ENCODE data around the gene BRK1. TPM values are rescaled to one million over a fixed set of nuclear protein-coding genes. Genes with fewer than 3 reads are reported as not detected.

The BRK1 gene
- total and polyA plus RNA-seq, 9 of the 15 experiments (the other 6 are each of a cell fraction or from before 2014, with no cell fraction given) = 105 to 634 (median 250) TPM

- TF ChIP-seq ZNF445 (CRISPR knock-in tag; IDR thresholded peaks at IDR 0.05; ENCODE audit: low read depth) (0 out of 2 replicates have a peak, but pooled peaks have one; percentile 15), ZKSCAN1 (IDR thresholded peaks at IDR 0.05; ENCODE audit: low read depth, low read length) (peak; percentile 100), BRD9 (IDR thresholded peaks at IDR 0.05; ENCODE audit: low read depth, partially characterized antibody) (peak; percentile 43), TRIM28 (IDR thresholded peaks at IDR 0.05) (0 out of 2 replicates have a peak, but pooled peaks have one; percentile 61), FOXJ3 (CRISPR knock-in tag; IDR thresholded peaks at IDR 0.05) (no peak), SMARCA4 (IDR thresholded peaks at IDR 0.05) (0 out of 2 replicates have a peak, but pooled peaks have one; percentile 23), HOXB6 (CRISPR knock-in tag; IDR thresholded peaks at IDR 0.05; ENCODE audit: borderline replicate concordance) (no peak), ZBTB33 (CRISPR knock-in tag; IDR thresholded peaks at IDR 0.05) (peak; percentile 99), HDAC2 (IDR thresholded peaks at IDR 0.05) (peak; percentile 47; the same call in 1 of the 2 replicates), ADNP (tag; IDR thresholded peaks at IDR 0.05) (peak; percentile 63; the same call in 1 of the 2 replicates), ZNF41 (CRISPR knock-in tag; conservative IDR thresholded peaks at IDR 0.05) (0 out of 2 replicates have a peak, but pooled peaks have one; percentile 11), IRF9 (tag; IDR thresholded peaks at IDR 0.05) (peak; percentile 35; the same call in 1 of the 2 replicates), FOXK2 (conservative IDR thresholded peaks at IDR 0.05 in 1 of 2, IDR thresholded peaks at IDR 0.05 in 1 of 2; ENCODE audit: low read depth in 2 of 2) (0 out of 4 replicates have a peak, but pooled peaks of 1 of the 2 experiments have one; percentile 29), THRAP3 (IDR thresholded peaks at IDR 0.05; ENCODE audit: borderline replicate concordance) (peak; percentile 99), MLLT1 (IDR thresholded peaks at IDR 0.05) (peak in 1 of 2 experiments; percentile 98; a peak in 2 of 4 replicates), MBD1 (CRISPR knock-in tag; IDR thresholded peaks at IDR 0.05) (peak; percentile 96), EHMT2 (IDR thresholded peaks at IDR 0.05) (no peak), CHD4 (IDR thresholded peaks at IDR 0.05; ENCODE audit: insufficient read depth, insufficient replicate concordance, low read depth, low read length, poor library complexity, severe bottlenecking) (peak; percentile 97), CHAMP1 (IDR thresholded peaks at IDR 0.05) (no peak), GTF2E2 (tag; IDR thresholded peaks at IDR 0.05) (0 out of 2 replicates have a peak, but pooled peaks have one; percentile 40)
Observed at GRCh38 chr3:10140996-10141546, 25.6 kb downstream of the BRK1 start (continued).

Data from K562 (cell line).